GM18867 (cell line): ENCODE measurements around the gene ECPAS.
"Not testable (repeated sequence)": the region's sequence is repeated elsewhere in the genome, so short reads cannot be mapped to it uniquely, and the experiment has no call there.

Source experiments
- ATAC-seq: cut with Tn5 transposase; IDR thresholded peaks from one replicate; pipeline ENCODE4 v1.9.1; 2021; ENCODE audit warnings: mild to moderate bottlenecking, moderate library complexity; ENCODE audit not compliant: unreplicated experiment

ECPAS gene

DNA sequence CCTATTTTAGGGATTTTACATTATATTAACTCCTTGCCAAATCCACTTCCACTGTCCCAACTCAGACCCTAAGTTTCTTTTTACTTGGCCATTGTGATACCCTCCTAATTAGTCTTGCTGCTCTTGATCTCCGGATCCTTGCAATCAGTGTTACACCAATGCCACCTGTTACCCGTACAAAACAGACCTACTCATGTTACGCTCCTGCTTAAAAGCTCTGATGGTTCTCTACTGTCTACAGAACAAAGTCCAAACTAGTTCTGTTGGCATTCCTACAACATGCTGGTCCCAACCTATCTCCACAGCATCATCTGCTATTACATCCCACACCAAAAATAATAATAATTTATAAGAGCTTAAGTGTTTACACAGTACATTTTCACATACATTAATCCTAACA, 9.8 kb downstream of the ECPAS start:
- no peak for ATAC-seq

DNA sequence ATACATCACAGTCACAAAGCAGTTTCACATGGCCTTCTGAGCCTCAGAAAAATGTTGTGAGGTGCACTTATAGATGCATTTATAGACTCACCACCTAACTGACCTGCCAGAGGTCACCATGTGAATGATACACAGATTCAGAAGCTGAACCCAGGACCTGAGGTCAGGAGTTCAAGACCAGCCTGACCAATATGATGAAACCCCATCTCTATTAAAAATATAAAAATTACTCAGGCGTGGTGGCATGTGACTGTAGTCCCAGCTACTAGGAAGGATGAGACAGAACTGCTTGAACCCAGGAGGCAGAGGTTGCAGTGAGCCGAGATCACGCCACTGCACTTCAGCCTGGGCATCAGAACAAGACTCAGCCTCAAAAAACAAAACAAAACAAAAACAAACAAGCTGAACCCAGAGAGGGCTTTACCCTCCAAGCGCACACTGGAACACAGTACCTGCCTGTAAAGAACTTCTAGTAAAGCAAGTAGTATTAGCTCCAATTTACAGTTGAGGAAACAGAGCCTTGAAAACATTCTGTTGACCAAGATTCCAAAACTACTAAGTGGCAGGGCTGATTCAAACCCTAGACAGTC, 16.3 kb downstream of the ECPAS start:
- ATAC-seq = no peak

DNA sequence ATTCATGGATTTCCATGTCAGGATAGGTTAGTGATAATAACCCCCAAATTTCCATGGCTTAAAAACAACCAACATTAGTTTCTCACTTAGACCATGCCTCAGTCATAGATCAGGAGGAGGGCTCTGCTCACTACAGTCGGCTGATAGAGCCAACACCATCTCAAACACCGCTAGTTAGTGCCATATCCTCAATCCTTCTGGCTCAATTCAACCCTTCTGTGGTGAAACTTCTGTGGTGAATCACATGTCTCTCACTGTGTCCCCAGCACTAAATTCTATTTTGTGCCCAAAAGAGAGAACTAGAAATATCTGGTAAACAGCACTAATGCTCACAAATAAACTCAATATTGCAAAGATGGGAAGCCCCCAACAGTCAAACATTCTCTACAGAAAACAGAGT, 21.1 kb downstream of the ECPAS start:
- no peak for ATAC-seq

DNA sequence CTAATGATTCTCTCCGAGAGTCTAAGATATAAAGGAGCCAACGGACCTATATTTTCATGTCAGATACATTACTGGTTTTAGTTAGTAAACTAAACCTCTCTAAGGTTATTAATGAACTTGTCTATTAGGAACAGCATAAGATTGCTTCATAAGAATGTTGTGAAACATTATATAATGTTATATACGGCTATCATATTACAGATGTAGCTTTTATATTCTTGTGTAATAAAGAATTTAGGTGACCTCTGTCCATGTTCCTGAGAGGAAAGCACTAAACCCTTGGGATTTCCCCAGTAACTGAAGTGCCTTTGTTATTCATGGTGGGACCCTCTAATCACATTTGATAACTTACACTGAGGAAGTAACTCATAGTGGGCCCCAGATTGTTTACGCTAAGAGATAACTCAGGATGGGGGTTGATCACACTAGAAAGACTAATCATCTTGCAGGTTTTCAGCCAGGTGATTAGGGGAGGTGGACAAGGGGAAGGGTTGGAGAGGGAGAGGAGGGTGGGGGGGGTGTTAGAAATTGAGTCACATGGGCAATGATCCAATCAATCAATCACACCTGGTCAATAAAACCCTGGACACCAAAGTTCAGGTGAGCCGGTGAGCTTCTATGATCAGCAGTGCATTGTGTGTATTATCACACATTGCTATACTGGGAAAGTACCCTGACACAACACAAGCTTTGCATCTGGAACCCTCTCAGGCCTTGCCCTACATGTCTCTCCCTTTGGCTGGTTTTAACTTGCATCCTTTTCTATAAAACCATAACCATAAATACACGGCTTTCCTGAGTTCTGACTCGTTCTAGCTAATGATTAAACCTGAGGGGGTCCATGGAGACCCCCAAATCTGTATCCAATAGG, 25.8 kb downstream of the ECPAS start:
- ATAC-seq = no peak

DNA sequence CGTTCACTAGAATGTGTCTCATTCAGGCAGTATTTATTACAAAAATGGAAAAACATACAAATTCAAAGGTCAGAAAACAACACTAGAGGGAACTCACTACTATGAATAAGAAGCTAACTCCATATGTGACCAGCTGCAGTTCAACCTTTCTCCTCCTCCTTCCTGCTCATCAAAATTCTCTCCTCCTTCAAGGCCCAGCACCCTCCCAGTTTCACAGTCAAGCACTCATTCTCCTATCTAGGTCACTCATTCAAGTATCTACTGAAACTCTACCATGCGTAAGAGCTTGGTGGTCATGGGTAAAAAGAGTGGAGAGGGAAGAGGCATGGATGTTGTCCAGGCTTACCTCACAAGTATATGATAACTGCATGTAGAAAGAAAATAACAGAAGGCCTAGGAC, 27.7 kb downstream of the ECPAS start:
- ATAC-seq = no peak

DNA sequence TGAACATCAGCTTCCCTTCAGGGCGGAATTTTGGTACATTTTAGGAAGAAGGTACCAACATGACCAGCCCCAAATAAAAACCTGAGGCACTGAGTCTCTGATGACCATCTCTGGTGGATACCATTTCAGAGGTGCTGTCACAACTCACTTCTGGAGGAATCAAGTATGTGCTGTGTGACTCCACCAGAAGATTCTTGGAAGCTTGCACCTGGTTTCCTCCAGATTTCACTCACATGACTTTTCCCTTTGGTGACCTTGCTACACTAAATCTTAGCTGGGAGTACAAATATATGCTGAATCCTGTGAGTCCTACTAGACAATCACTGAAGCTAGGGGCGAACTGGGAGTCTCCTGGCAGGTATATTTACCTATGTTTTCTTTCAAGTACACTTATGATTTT, 28.5 kb downstream of the ECPAS start:
- no peak for ATAC-seq

DNA sequence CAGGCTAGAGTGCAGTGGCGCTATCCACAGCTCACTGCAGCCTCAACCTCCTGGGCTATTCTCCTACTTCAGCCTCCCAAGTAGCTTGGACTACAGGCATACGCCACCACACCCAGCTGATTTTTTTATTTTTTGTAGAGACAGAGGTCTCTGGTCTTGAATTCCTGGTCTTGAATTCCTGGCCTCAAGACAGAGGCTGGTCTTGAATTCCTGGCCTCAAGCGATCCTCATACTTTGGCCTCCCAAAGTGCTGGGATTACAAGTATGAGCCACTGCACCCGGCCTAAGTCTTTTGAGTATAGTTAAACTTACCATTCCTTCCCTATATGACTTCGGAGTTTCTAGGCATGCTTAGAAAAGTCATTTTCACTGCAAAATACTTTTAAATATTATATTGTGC, 29.4 kb downstream of the ECPAS start:
- ATAC-seq = no peak

DNA sequence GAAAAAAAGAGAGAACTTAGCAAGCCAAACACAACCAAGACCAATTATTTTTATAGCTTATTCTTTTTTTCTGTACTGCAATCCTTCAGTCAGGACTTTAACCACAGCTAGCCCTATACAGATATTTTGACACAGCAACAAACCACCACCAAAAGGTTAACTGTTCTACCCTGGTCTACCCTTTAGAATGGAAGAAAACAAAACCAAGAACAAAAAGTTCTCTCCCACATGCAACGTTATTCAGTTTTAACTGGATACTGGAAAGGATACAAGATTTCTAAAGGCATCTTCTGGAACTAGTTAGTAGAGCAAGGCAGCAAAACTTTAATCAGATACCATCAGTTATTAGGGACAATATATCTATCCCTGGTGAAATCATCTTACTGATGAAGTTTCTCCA, 32.6 kb downstream of the ECPAS start:
- no peak for ATAC-seq

DNA sequence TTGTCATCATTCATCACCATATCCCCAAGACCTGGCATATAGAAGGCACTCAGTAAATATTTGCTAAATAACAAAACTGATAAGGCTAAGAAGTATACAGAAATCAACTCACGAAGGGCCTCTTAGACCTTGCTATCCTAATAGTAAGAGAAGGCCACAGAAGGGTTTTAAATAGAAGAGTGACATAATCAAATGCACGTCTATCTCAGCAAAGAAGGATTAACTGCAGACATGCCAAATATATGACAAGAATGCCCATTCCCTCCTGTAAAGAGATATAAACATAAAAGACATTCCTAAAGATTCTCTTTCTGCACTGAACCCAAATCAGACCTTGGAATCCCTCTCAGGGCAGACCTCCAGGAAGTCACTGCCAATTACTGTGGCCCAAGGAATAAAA, 34.1 kb downstream of the ECPAS start:
- ATAC-seq = no peak

DNA sequence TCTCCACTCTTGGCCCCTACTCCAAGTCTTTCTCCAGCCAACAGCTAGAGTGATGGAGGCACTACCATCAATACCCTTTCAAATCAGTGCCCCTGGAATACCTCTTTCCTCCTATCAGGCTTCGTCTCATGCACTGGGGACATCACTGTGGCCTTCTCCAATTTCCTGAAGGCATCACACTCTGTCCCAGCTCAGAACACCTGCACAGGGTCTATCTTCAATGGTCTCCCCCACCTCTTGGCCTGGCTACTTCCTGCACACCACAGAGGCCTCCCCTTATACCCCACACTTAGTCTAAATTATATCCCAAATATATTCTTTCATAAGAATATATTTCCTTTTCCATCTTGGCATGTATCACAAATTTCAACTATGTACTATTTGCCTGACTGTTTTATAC, 34.5 kb downstream of the ECPAS start:
- ATAC-seq = no peak

DNA sequence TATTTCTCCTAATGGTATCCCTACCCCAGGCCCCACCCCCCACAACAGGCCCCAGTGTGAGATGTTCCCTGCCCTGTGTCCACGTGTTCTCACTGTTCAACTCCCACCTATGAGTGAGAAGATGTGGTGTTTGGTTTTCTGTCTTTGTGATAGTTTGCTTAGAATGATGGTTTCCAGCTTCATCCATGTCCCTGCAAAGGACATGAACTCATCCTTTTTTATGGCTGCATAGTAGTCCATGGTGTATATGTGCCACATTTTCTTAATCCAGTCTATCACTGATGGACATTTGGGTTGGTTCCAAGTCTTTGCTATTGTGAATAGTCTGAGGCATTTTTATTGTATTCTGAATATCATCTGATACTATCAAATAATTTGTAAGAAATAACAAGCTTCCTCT, 38.4 kb downstream of the ECPAS start:
- not testable (repeated sequence) for ATAC-seq

DNA sequence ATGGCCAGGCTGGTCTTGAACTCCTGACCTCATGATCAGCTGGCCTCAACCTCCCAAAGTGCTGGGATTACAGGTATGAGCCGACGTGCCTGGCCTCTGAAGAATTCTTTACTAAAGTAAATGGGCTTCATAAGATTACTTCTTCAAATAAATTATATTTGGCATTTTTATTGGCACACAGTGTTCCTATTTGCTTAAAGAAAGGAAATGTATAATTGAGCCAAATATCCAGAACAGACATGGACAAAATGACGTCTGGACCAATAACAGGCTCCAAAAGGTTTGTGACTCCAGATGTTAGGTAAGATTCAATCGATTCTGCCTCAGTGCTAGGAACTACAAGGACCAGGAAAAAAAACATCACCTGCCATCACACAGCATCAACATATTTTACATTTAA, 40.7 kb downstream of the ECPAS start:
- no peak for ATAC-seq

DNA sequence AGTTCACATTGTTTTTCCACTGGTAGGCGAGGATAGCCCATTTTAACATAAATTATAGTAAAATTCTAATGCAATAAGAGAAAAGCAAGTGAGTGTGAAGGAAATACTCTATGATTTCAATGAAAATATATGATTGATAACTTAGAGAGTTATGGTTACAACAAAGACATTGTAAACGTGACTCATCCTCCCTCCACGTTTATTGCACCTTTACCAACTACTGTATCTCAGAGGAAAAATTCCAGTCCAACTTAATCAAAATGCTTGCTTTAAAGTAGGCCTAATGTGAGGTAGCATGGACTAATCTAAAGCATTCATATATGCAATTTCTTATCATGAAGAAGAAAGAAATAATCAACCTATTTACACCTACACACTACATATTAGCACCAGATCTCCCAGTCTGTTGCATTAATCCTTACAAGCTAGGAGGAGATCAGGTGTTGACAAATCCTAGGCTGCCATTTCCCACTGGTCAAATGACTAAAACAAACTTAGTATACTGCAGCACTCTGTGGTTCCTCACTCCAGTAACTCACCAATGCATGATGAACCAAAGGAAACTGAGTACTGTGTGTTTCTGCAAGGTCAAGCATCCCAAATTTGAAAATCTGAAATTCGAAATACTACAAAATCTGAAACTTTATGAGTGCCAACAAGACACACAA, 41.7 kb downstream of the ECPAS start:
- ATAC-seq = no peak

DNA sequence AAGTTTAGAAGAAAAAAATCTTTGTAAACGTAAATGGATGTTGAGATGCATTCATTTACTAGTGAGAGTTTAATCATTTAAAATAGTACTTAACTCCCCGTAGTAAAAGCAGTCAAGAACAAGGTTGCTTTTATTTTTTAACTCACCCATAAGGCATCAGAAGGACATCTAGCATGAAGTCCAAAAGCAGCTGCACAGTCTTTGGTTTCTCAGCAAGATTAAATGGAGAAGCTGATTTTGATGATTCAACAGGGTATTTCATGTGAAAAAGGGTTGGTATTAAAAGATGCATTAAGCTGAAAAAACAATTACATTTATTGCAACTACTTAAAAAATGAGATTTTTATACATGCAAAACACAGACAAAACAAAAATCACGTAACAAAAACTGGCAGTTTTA, 44.0 kb downstream of the ECPAS start:
- ATAC-seq = no peak

DNA sequence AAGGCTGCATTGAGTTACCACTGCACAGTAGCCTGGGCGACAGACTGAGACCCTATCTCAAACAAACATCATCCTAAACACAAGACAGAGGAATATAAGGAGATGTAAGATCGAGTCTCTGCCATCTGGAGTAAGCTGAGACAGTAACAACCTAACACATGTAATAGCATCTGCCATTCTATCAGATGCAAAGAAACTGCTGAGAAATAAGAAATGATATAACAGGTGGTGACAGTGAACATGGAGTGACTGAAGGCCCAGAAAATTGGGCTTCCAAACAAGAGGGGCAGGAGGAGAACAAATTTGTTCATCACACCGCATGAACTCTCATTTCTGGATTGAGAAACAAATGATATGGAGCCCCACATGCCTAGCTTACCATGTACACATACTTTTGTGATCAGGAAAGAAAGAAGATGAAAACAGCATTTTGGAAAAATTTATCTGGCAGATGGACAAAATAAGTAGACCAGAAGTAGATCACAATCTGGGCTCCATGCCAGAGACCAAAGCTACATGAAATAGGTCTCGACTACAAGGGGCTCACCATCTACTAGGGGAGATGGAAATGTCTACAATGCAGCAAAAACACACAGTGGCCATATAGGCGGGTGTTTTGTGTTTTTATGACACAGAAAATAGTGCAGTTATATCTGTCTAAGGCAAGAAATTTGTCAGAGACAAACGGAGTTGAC, 45.5 kb downstream of the ECPAS start:
- ATAC-seq = no peak

DNA sequence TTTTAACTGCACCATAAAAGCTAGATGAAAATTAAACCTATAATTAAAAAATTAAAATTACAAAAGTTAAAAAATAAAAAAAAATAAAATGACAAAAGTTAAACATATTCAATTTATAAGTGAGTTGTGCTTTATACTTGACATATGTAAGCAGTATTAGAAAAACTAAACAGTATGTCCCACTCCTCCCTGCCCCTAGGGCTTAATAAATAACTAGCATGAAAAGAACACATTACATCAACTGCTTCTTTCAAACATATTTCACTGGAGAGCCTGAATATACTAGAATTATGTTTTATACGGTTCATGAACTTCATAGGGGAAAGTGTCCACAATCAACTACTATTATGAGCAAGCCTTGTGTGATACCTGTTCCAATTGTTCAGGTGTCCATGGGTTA, 47.6 kb downstream of the ECPAS start:
- ATAC-seq = no peak

DNA sequence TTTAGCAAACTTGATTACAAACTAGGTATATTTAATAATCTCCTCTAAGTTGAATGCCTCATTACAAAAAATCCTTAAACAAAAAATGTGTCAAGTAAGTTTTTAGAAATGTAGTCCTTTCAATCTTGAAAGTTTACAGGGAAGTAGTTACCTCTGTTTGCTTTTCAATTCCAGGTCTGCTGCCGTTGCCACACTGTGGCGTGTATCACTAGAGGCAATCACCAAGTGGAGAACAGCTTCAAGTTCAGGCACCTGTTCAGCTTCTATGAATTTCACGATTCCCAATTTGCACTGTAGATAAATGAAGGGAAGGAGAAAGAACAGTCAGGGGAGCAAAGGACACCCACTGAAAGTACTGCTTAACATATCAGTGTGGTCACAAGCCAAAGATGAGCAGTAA, 51.1 kb downstream of the ECPAS start:
- no peak for ATAC-seq

DNA sequence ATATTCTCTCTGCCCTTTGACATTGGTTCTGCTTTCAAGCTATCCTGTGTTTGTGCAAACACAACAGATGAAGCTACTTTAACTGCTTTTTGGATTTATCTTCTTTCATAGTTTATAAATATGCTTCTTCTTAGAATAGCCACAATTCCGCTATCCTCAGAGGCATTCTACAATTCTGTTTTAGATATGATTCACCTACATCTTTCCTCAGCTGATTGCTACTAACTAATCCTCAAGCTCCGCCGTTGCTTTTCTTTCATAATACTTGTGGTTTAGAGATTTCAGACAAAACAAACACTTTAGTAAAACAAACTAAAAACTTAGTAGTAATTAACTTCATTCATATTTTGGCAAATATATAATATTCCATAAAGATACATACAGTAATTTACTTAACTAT, 52.5 kb downstream of the ECPAS start:
- no peak for ATAC-seq

DNA sequence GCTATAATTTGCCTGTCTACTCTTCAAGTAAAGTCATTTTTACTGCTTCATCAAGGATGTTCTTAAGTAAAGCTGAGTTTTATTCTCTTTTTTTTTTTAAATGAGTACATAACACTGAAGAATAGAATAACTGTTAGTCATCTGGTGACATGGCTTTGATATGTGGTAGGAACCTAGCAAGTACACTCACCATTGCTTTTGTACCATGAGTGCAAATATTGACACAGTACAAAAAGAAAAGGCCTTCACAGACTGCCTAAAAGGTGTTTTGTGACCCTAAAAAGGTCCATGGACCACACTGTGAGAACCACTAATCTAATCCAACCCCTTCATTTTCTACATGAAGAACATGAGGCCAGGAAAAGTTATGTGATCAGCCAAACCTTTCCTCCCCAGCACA, 55.0 kb downstream of the ECPAS start:
- no peak for ATAC-seq

DNA sequence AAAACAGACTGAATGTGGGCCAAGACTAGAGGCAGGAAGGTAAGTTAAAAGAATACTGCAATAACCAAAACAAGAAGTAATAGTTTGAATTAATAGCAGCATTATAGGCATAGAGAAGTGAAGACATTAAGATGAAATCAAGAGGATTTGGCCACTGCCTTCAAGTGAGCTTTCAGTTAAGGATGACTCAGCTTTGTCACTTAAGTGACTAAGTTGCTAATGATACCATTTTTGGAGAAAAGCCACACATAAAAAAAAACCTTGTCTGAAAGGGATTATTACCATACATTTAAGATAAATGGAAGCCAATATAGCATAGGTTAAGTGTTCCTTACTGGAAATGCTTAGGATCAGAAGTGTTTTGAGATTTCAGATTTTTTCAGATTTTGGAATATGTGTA, 57.0 kb downstream of the ECPAS start:
- no peak for ATAC-seq

DNA sequence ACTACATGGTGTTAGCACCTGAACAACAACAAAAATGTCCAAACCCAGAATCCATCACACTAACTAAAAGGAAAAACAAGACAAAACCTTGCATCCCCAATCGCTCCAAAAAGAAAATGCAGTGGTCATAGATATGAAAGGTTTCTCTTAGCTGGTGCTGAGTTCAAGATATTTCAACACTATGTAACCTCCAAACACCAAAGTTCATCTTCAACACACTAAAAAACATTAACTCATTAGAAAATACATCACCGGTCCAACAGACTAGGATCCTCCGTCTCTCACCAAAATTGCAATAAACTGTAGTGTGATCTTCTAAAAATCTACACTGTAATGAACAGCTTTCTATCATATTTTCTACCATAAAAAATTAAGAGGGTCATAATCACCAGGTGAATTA, 60.8 kb downstream of the ECPAS start:
- ATAC-seq = no peak

DNA sequence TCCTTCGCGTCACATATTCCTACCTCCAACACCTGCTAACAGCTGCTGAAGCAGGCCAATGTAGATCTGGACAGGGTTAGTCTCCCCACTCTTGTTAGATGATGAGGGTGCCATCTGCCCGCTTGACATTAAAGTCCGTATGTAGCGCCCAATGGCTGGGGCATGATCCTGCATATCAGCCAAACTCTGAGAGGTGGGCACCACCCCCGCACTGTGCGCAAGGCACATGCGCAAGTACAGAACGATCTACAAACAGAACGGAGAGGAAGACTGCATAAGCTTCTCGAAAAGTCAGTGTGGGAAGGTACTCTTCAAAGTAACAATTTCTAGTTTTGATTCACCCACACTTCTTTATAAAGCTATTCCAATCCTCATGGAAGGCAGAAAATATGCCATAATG, 69.8 kb downstream of the ECPAS start:
- ATAC-seq = no peak
